BJ (cell line): ENCODE results near the gene ATAD3C. TPM values are rescaled to one million over a fixed set of nuclear protein-coding genes. Genes with fewer than 3 reads are reported as not detected.
"Not testable (repeated sequence)": the region's sequence is repeated elsewhere in the genome, so short reads cannot be mapped to it uniquely, and the experiment has no call there.

Experiments used
- CTCF ChIA-PET: fragments of 350-600 bp; formaldehyde crosslinking; extraction: SDS; loops from one replicate; lab custom pipeline; 2021; ENCODE audit warnings: antibody characterized with exemption, inconsistent platforms; lab: Yijun Ruan, JAX
- POLR2A ChIA-PET: fragments of 300-600 bp; sonication (Branson Sonifier 250); formaldehyde crosslinking; extraction: SDS; loops from one replicate; lab custom pipeline; 2021; ENCODE audit warnings: antibody characterized with exemption; lab: Charles Lee
- DNase-seq: peaks from one replicate; pipeline ENCODE4 v3.0.0-alpha.2; 2011; ENCODE audit warnings: low read depth
- H3K27me3 ChIP-seq: 2 replicates; pipeline ENCODE4 v1.6.0; 2011; ENCODE audit warnings: low read length; ENCODE audit not compliant: control insufficient read depth, insufficient read depth
- H3K36me3 ChIP-seq: 2 replicates; pipeline ENCODE4 v1.5.1; 2011; ENCODE audit warnings: low read length; ENCODE audit not compliant: control insufficient read depth, insufficient read depth
- H3K4me3 ChIP-seq: 2 replicates; pipeline ENCODE4 v1.5.1; 2011; ENCODE audit warnings: low read depth, mild to moderate bottlenecking, control low read depth, low read length
- CTCF ChIP-seq: IDR thresholded peaks from 2 replicates; pipeline ENCODE4 v1.5.1; 2011; ENCODE audit warnings: low read depth, mild to moderate bottlenecking, control low read depth, inconsistent platforms, low read length, moderate library complexity; ENCODE audit not compliant: insufficient read depth
- polyA plus RNA-seq: library from polyadenylated mRNA; depleted of rRNA; stranded (reverse); fragments of >200 nt; gene quantifications from 2 replicates; pipeline ENCODE4 v1.2.3, GENCODE V29; 2011; rRNA removed

Gene ATAD3C
- polyA plus RNA-seq, 1 experiment, result 0.06 TPM

- ChIA-PET CTCF (no interaction called here), POLR2A (interaction anchor here (1.0 kb wide), 1 partner anchor 18 kb away, joined by 3 read pairs; no protein-coding TSS in a partner anchor)
- TF ChIP-seq CTCF, result no peak
- DNase-seq, result peak; percentile 83
- H3K27me3 ChIP-seq, result no peaks in the 10 kb centered on the region
- peaks cover 4% of the 10 kb centered on the region for H3K36me3 ChIP-seq
- H3K4me3 ChIP-seq, result peak within 1 kb of the TSS; percentile 72
These were observed 62.2 kb downstream of the ATAD3C start, which contains the start of gene ATAD3A for GRCh38 chr1:1511533-1512285. TSS of gene ATAD3A (plus strand) at chr1:1512162. CDS start at chr1:1512269, 107 bp downstream.

GRCh38 chr1:1512425-1512824, 62.9 kb downstream of the ATAD3C start:
- H3K27me3 ChIP-seq, CTCF ChIA-PET, H3K36me3 ChIP-seq, DNase-seq, POLR2A ChIA-PET: not testable (repeated sequence)
- peak overlapping the region; percentile 72 for H3K4me3 ChIP-seq

- H3K27me3 ChIP-seq, POLR2A ChIA-PET, CTCF ChIA-PET, DNase-seq, H3K4me3 ChIP-seq: not testable (repeated sequence)
- H3K36me3 ChIP-seq, result peaks cover 12% of the 10 kb centered on the region
These were observed 64.2 kb downstream of the ATAD3C start for GRCh38 chr1:1513675-1514074.

- POLR2A ChIA-PET, H3K27me3 ChIP-seq, DNase-seq, H3K4me3 ChIP-seq, CTCF ChIA-PET: not testable (repeated sequence)
- peaks cover 12% of the 10 kb centered on the region for H3K36me3 ChIP-seq
These were observed 64.9 kb downstream of the ATAD3C start for GRCh38 chr1:1514376-1514775.

GRCh38 chr1:1516923-1517322, 67.4 kb downstream of the ATAD3C start:
- POLR2A ChIA-PET, H3K4me3 ChIP-seq, H3K27me3 ChIP-seq, DNase-seq, CTCF ChIA-PET: not testable (repeated sequence)
- H3K36me3 ChIP-seq, result peaks cover 15% of the 10 kb centered on the region

GRCh38 chr1:1517973-1518620, 68.6 kb downstream of the ATAD3C start:
- Histone ChIP-seq H3K27me3 (no peaks in the 10 kb centered on the region), H3K4me3 (no peak overlapping the region)

GRCh38 chr1:1518621-1519007, 69.1 kb downstream of the ATAD3C start:
- CTCF ChIA-PET, DNase-seq: not testable (repeated sequence)

More at GRCh38 chr1:1517973-1518620, 68.6 kb downstream of the ATAD3C start:
- no peak for DNase-seq
- ChIA-PET POLR2A (no interaction called here), CTCF (no interaction called here)
- TF ChIP-seq CTCF, result no peak
- peaks cover 15% of the 10 kb centered on the region for H3K36me3 ChIP-seq

More at GRCh38 chr1:1518621-1519007, 69.1 kb downstream of the ATAD3C start:
- H3K27me3 ChIP-seq, POLR2A ChIA-PET, H3K4me3 ChIP-seq: not testable (repeated sequence)
- peaks cover 15% of the 10 kb centered on the region for H3K36me3 ChIP-seq

Other genes starting within 250 kb of the ATAD3C start
- gene TNFRSF18, start 243.1 kb upstream of the ATAD3C start, polyA plus RNA-seq, result 0.40 TPM in 1 of 2 replicates, not detected in the other
- gene TNFRSF4, start 235.5 kb upstream of the ATAD3C start, polyA plus RNA-seq, result not detected in 2 replicates
- 119 and 188 TPM in 2 replicates for gene SDF4, start 217.7 kb upstream of the ATAD3C start, polyA plus RNA-seq
- 16.9 and 20.9 TPM in 2 replicates for gene B3GALT6, start 217.5 kb upstream of the ATAD3C start, polyA plus RNA-seq
- 0.42 and 0.43 TPM in 2 replicates for gene C1QTNF12, start 203.0 kb upstream of the ATAD3C start, polyA plus RNA-seq
- 20.5 and 25.7 TPM in 2 replicates for gene UBE2J2, start 175.8 kb upstream of the ATAD3C start, polyA plus RNA-seq
- gene SCNN1D, start 169.3 kb upstream of the ATAD3C start, polyA plus RNA-seq, result 1.1 and 1.9 TPM in 2 replicates
- gene ACAP3, start 141.8 kb upstream of the ATAD3C start, polyA plus RNA-seq, result 19.5 and 33.9 TPM in 2 replicates
- gene PUSL1, start 141.1 kb upstream of the ATAD3C start, polyA plus RNA-seq, result 11.9 and 18.2 TPM in 2 replicates
- 52.0 and 95.8 TPM in 2 replicates for gene INTS11, start 125.0 kb upstream of the ATAD3C start, polyA plus RNA-seq
- gene CPTP, start 124.9 kb upstream of the ATAD3C start, polyA plus RNA-seq, result 11.1 and 14.2 TPM in 2 replicates
- 0.06 and 0.11 TPM in 2 replicates for gene TAS1R3, start 118.4 kb upstream of the ATAD3C start, polyA plus RNA-seq
- gene DVL1, start 100.3 kb upstream of the ATAD3C start, polyA plus RNA-seq, result 16.2 and 23.6 TPM in 2 replicates
- 427 and 702 TPM in 2 replicates for gene MXRA8, start 91.1 kb upstream of the ATAD3C start, polyA plus RNA-seq
- 73.2 and 97.8 TPM in 2 replicates for gene AURKAIP1, start 74.5 kb upstream of the ATAD3C start, polyA plus RNA-seq
- 142 and 175 TPM in 2 replicates for gene CCNL2, start 50.4 kb upstream of the ATAD3C start, polyA plus RNA-seq
- 84.8 and 121 TPM in 2 replicates for gene MRPL20, start 42.4 kb upstream of the ATAD3C start, polyA plus RNA-seq
- 0.31 and 0.43 TPM in 2 replicates for gene ANKRD65, start 28.4 kb upstream of the ATAD3C start, polyA plus RNA-seq
- gene VWA1, start 14.0 kb upstream of the ATAD3C start, polyA plus RNA-seq, result 1.7 and 2.0 TPM in 2 replicates
- 9.5 and 12.5 TPM in 2 replicates for gene ATAD3B, start 22.1 kb downstream of the ATAD3C start, polyA plus RNA-seq
- 12.5 and 19.7 TPM in 2 replicates for gene ATAD3A, start 62.5 kb downstream of the ATAD3C start, polyA plus RNA-seq
- gene TMEM240, start 90.9 kb downstream of the ATAD3C start, polyA plus RNA-seq, result 5.5 and 8.7 TPM in 2 replicates
- gene SSU72, start 125.2 kb downstream of the ATAD3C start, polyA plus RNA-seq, result 101 and 121 TPM in 2 replicates
- gene FNDC10, start 150.4 kb downstream of the ATAD3C start, polyA plus RNA-seq, result 2.7 and 4.4 TPM in 2 replicates
- gene MIB2, start 165.8 kb downstream of the ATAD3C start, polyA plus RNA-seq, result 14.8 and 23.1 TPM in 2 replicates
- 3.1 and 5.7 TPM in 2 replicates for gene MMP23B, start 182.5 kb downstream of the ATAD3C start, polyA plus RNA-seq
- 5.9 and 6.3 TPM in 2 replicates for gene CDK11B, start 209.3 kb downstream of the ATAD3C start, polyA plus RNA-seq
- gene SLC35E2B, start 243.1 kb downstream of the ATAD3C start, polyA plus RNA-seq, result 11.8 and 15.8 TPM in 2 replicates